Measurements from ENCODE around the gene SIRPD.

Gene SIRPD

GRCh38 chr20:1513801-1514200, 43.7 kb downstream of the SIRPD start:
- DNase-seq (ENCODE audit: extremely low spot score): no peak
- ChIA-PET CTCF (no interaction called here), POLR2A (no interaction called here)
- TF ChIP-seq CTCF (IDR thresholded peaks at IDR 0.05; ENCODE audit: control extremely low read depth, extremely low read depth, low read depth, missing control alignments): no peak

- TF ChIP-seq CTCF (IDR thresholded peaks at IDR 0.05; ENCODE audit: control extremely low read depth, extremely low read depth, low read depth, missing control alignments): peak; percentile 44
- ChIA-PET POLR2A (no interaction called here), CTCF (interaction anchor here (0.9 to 3.7 kb wide), 11 partner anchors 9 to 271 kb away, joined by 3 to 32 read pairs (median 5); no protein-coding TSS in a partner anchor)
- DNase-seq (ENCODE audit: extremely low spot score): peak; percentile 19
These were observed 48.3 kb downstream of the SIRPD start for GRCh38 chr20:1509237-1509636.

- no peak for TF ChIP-seq CTCF (IDR thresholded peaks at IDR 0.05; ENCODE audit: control extremely low read depth, extremely low read depth, low read depth, missing control alignments)
- ChIA-PET CTCF (interaction anchor here (1.1 to 3.7 kb wide), 8 partner anchors 9 to 268 kb away, joined by 3 to 32 read pairs (median 6); no protein-coding TSS in a partner anchor), POLR2A (no interaction called here)
- no peak for DNase-seq (ENCODE audit: extremely low spot score)
These were observed 48.9 kb downstream of the SIRPD start for GRCh38 chr20:1508574-1508973.

- ChIA-PET CTCF (interaction anchor here (0.6 to 2.2 kb wide), 4 partner anchors 13 to 270 kb away, joined by 3 to 7 read pairs (median 3); no protein-coding TSS in a partner anchor), POLR2A (no interaction called here)
- no peak for TF ChIP-seq CTCF (IDR thresholded peaks at IDR 0.05; ENCODE audit: control extremely low read depth, extremely low read depth, low read depth, missing control alignments)
- DNase-seq (ENCODE audit: extremely low spot score): no peak
These were observed 50.2 kb downstream of the SIRPD start for GRCh38 chr20:1507276-1507675.

- no peak for TF ChIP-seq CTCF (IDR thresholded peaks at IDR 0.05; ENCODE audit: control extremely low read depth, extremely low read depth, low read depth, missing control alignments)
- POLR2A ChIA-PET: no interaction called here
- DNase-seq (ENCODE audit: extremely low spot score): no peak
- CTCF ChIA-PET: interaction anchor here (2.2 to 2.7 kb wide), 2 partner anchors 194 to 271 kb away, joined by 7 to 15 read pairs; no protein-coding TSS in a partner anchor
These were observed 51.6 kb downstream of the SIRPD start for GRCh38 chr20:1505871-1506270.

- ChIA-PET POLR2A (no interaction called here), CTCF (interaction anchor here (1.7 to 3.8 kb wide), 5 partner anchors 11 to 229 kb away, joined by 6 to 23 read pairs (median 17); no protein-coding TSS in a partner anchor)
- no peak for TF ChIP-seq CTCF (IDR thresholded peaks at IDR 0.05; ENCODE audit: control extremely low read depth, extremely low read depth, low read depth, missing control alignments)
- no peak for DNase-seq (ENCODE audit: extremely low spot score)
These were observed 52.1 kb downstream of the SIRPD start for GRCh38 chr20:1505361-1505760.
